Osteoblast (primary cell): ENCODE measurements around the gene MCCD1. TPM values are rescaled to one million over a fixed set of nuclear protein-coding genes. Genes with fewer than 3 reads are reported as not detected.

Experiments used
- DNase-seq: peaks from one replicate; pipeline ENCODE4 v3.0.0; 2011; ENCODE audit warnings: low spot score, mixed read lengths; ENCODE audit not compliant: insufficient read length; ENCODE audit errors: missing footprints
- H2AFZ ChIP-seq: 2 replicates; pipeline ENCODE4 v1.6.0; 2011; ENCODE audit warnings: mild to moderate bottlenecking, low read length
- H3K27ac ChIP-seq: 2 replicates; pipeline ENCODE4 v1.5.1; 2011; ENCODE audit warnings: mild to moderate bottlenecking, low read depth, low read length, moderate library complexity
- H3K27me3 ChIP-seq: 2 replicates; pipeline ENCODE4 v1.6.0; 2012; ENCODE audit warnings: mild to moderate bottlenecking, control low read depth, inconsistent platforms, low read length, moderate library complexity; ENCODE audit not compliant: insufficient read depth
- H3K36me3 ChIP-seq: 2 replicates; pipeline ENCODE4 v1.5.1; 2011; ENCODE audit warnings: mild to moderate bottlenecking, low read length, control low read depth, moderate library complexity; ENCODE audit not compliant: insufficient read depth
- H3K4me1 ChIP-seq: 2 replicates; pipeline ENCODE4 v1.5.1; 2011; ENCODE audit warnings: mild to moderate bottlenecking, low read length, control low read depth, moderate library complexity; ENCODE audit not compliant: insufficient read depth
- H3K4me2 ChIP-seq: 2 replicates; pipeline ENCODE4 v1.6.0; 2011; ENCODE audit warnings: mild to moderate bottlenecking, low read length; ENCODE audit not compliant: insufficient read depth
- H3K4me3 ChIP-seq: fragments of 200-600 bp; sonication (generic); 3 replicates; pipeline ENCODE4 v1.5.1; 2012; ENCODE audit warnings: mild to moderate bottlenecking, low read length, inconsistent platforms; ENCODE audit not compliant: insufficient read depth
- H3K79me2 ChIP-seq: 2 replicates; pipeline ENCODE4 v1.6.0; 2012; ENCODE audit warnings: mild to moderate bottlenecking, low read length, control low read depth, inconsistent platforms; ENCODE audit not compliant: insufficient read depth
- H3K9me3 ChIP-seq: 2 replicates; pipeline ENCODE4 v1.5.1; 2011; ENCODE audit warnings: low read depth, low read length, control low read depth
- H4K20me1 ChIP-seq: 2 replicates; pipeline ENCODE4 v1.6.0; 2012; ENCODE audit warnings: mild to moderate bottlenecking, low read length, control low read depth; ENCODE audit not compliant: insufficient read depth
- CTCF ChIP-seq: IDR thresholded peaks from 2 replicates; pipeline ENCODE4 v1.5.1; 2011; ENCODE audit warnings: mild to moderate bottlenecking, low read depth, low read length, moderate library complexity; ENCODE audit errors: extremely low read depth
- small RNA-seq: library from RNA; depleted of rRNA; stranded (forward); fragments of <200 nt; gene quantifications from one replicate; pipeline ENCODE3, GENCODE V24; 2012
- total RNA-seq: library from RNA; depleted of rRNA; stranded (reverse); fragments of >200 nt; gene quantifications from 2 replicates; pipeline ENCODE4 v1.2.3, GENCODE V29; 2012

The MCCD1 gene
- total RNA-seq, 1 donor: not detected

DNA sequence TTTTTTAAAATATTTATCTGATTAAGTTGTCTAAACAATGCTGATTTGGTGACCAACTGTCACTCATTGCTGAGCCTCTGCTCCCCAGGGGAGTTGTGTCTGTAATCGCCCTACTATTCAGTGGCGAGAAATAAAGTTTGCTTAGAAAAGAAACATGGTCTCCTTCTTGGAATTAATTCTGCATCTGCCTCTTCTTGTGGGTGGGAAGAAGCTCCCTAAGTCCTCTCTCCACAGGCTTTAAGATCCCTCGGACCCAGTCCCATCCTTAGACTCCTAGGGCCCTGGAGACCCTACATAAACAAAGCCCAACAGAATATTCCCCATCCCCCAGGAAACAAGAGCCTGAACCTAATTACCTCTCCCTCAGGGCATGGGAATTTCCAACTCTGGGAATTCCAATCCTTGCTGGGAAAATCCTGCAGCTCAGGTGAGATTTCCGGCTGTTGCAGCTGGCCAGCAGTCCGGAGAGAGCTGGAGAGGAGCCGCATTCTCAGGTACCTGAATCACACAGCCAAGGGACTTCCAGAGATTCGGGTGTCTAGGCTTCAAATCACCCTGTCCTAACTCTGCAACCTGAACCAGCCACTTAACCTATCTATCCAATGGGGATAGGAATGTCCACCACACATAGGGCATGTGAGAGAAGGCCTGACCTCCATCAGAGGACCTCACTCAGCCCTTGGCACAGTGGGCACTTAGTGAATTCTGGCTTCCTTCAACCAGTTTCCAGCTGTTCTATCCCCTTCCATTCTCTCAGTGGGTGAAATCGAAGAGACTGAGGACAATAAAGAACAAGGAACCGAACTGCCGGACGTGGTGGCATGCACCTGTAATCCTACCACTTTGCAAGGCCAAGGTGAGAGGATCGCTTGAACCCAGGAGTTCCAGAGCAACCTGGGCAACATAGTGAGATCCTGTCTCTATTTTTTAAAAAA, 49.7 kb downstream of the MCCD1 start:
- Histone ChIP-seq H3K4me1 (peaks cover 14% of the 10 kb centered on the region), H3K27me3 (no peaks in the 10 kb centered on the region), H3K79me2 (no peaks in the 10 kb centered on the region), H3K27ac (no peak overlapping the region), H3K4me2 (no peak overlapping the region), H3K36me3 (no peaks in the 10 kb centered on the region), H3K4me3 (no peak overlapping the region), H2AFZ (no peak overlapping the region), H3K9me3 (no peaks in the 10 kb centered on the region), H4K20me1 (no peaks in the 10 kb centered on the region)
- no peak for TF ChIP-seq CTCF
- DNase-seq: no peak

DNA sequence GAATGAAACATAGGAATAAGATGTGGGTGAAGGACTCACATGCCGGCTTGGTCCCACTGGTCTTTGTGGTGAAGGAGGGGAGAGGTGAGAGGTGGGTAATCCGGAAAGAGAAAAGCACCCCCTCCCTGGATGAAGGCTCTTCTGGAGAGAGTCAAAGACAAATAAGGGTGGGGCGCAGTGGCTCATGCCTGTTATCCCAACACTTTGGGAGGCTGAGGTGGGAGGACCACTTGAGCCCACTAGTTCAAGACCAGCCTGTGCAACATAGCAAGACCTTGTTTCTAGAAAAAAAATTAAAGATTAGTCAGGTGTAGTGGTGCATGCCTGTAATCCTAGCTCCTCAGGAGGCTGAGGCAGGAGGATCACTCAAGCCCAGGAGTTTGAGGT, 50.4 kb downstream of the MCCD1 start:
- Histone ChIP-seq H3K36me3 (no peaks in the 10 kb centered on the region), H3K4me2 (no peak overlapping the region), H3K27me3 (no peaks in the 10 kb centered on the region), H4K20me1 (no peaks in the 10 kb centered on the region), H3K27ac (no peak overlapping the region), H3K4me1 (peaks cover 14% of the 10 kb centered on the region), H3K79me2 (no peaks in the 10 kb centered on the region), H3K4me3 (no peak overlapping the region), H2AFZ (no peak overlapping the region), H3K9me3 (no peaks in the 10 kb centered on the region)
- DNase-seq: no peak
- no peak for TF ChIP-seq CTCF

Small RNAs within 50 kb of the gene (small RNA-seq; reads per million reads assigned to genes)
- gene AL663061.1: not detected
- gene RF00019: not detected
- gene SNORD117: 410 reads per million, percentile 98 among the genes with 10 or more reads in this experiment
- gene SNORD84: not detected

Other genes with a start within 250 kb of the MCCD1 start
- gene HLA-B, start 171.8 kb upstream of the MCCD1 start, total RNA-seq: 455 and 510 TPM in 2 replicates
- 31.1 and 40.1 TPM in 2 replicates for gene MICA, start 125.4 kb upstream of the MCCD1 start, total RNA-seq
- gene MICB, start 30.8 kb upstream of the MCCD1 start, total RNA-seq: 12.7 and 14.1 TPM in 2 replicates
- gene DDX39B, start 13.0 kb downstream of the MCCD1 start, total RNA-seq: 240 and 262 TPM in 2 replicates
- gene ATP6V1G2, start 17.6 kb downstream of the MCCD1 start, total RNA-seq: 2.2 and 2.9 TPM in 2 replicates
- 43.6 and 56.8 TPM in 2 replicates for gene NFKBIL1, start 18.6 kb downstream of the MCCD1 start, total RNA-seq
- gene LTA, start 43.3 kb downstream of the MCCD1 start, total RNA-seq: not detected in 2 replicates
- not detected in 2 replicates for gene TNF, start 46.6 kb downstream of the MCCD1 start, total RNA-seq
- 0.29 TPM in 1 of 2 replicates, not detected in the other for gene LTB, start 53.5 kb downstream of the MCCD1 start, total RNA-seq
- gene LST1, start 57.3 kb downstream of the MCCD1 start, total RNA-seq: 0.29 TPM in 1 of 2 replicates, not detected in the other
- gene NCR3, start 64.0 kb downstream of the MCCD1 start, total RNA-seq: not detected in 2 replicates
- 0.36 TPM in 1 of 2 replicates, not detected in the other for gene AIF1, start 86.3 kb downstream of the MCCD1 start, total RNA-seq
- 49.2 and 52.2 TPM in 2 replicates for gene PRRC2A, start 91.8 kb downstream of the MCCD1 start, total RNA-seq
- gene BAG6, start 123.7 kb downstream of the MCCD1 start, total RNA-seq: 175 and 183 TPM in 2 replicates
- gene APOM, start 126.9 kb downstream of the MCCD1 start, total RNA-seq: 1.1 and 1.2 TPM in 2 replicates
- gene C6orf47, start 131.8 kb downstream of the MCCD1 start, total RNA-seq: 21.2 and 21.7 TPM in 2 replicates
- 22.1 and 23.9 TPM in 2 replicates for gene GPANK1, start 136.0 kb downstream of the MCCD1 start, total RNA-seq
- gene CSNK2B, start 137.1 kb downstream of the MCCD1 start, total RNA-seq: 124 and 150 TPM in 2 replicates
- 4.1 and 5.4 TPM in 2 replicates for gene LY6G5B, start 141.0 kb downstream of the MCCD1 start, total RNA-seq
- gene LY6G5C, start 152.1 kb downstream of the MCCD1 start, total RNA-seq: 0.59 and 0.72 TPM in 2 replicates
- gene ABHD16A, start 174.4 kb downstream of the MCCD1 start, total RNA-seq: 41.0 and 43.4 TPM in 2 replicates
- gene LY6G6F, start 177.9 kb downstream of the MCCD1 start, total RNA-seq: not detected in 2 replicates
- gene LY6G6D, start 186.4 kb downstream of the MCCD1 start, total RNA-seq: not detected in 2 replicates
- not detected in 2 replicates for gene LY6G6C, start 192.8 kb downstream of the MCCD1 start, total RNA-seq
- gene MPIG6B, start 194.4 kb downstream of the MCCD1 start, total RNA-seq: not detected in 2 replicates
- 96.6 and 97.5 TPM in 2 replicates for gene DDAH2, start 200.3 kb downstream of the MCCD1 start, total RNA-seq
- 502 and 581 TPM in 2 replicates for gene CLIC1, start 207.6 kb downstream of the MCCD1 start, total RNA-seq
- 12.4 and 13.0 TPM in 2 replicates for gene MSH5, start 211.0 kb downstream of the MCCD1 start, total RNA-seq
- gene SAPCD1, start 233.7 kb downstream of the MCCD1 start, total RNA-seq: 0.59 and 1.4 TPM in 2 replicates
- gene VWA7, start 248.4 kb downstream of the MCCD1 start, total RNA-seq: 0.29 and 0.36 TPM in 2 replicates